Measurements from ENCODE around the gene RNPC3. TPM values are rescaled to one million over a fixed set of nuclear protein-coding genes. Genes with fewer than 3 reads are reported as not detected.

Gene RNPC3
- total RNA-seq, 1 experiment from 2014 or later, result 16.4 TPM

GRCh38 chr1:103513711-103514110, 11.8 kb upstream of the RNPC3 start:
- Mint-ChIP-seq H3K4me3 (no peak overlapping the region), H3K27me3 (ENCODE audit: low read depth) (no peaks in the 10 kb centered on the region), H3K27ac (no peak overlapping the region), H3K4me1 (0 out of 2 replicates have a peak, but pooled peaks cover 4% of the 10 kb centered on the region), H3K36me3 (no peaks in the 10 kb centered on the region), H3K9me3 (peaks cover 15% of the 10 kb centered on the region)
- TF ChIP-seq ELF4 (CRISPR knock-in tag; IDR thresholded peaks at IDR 0.05; ENCODE audit: low read depth), result no peak
- TF ChIP-seq NFATC4 (CRISPR knock-in tag; IDR thresholded peaks at IDR 0.05), result no peak
- no peak for TF ChIP-seq NR1H2 (CRISPR knock-in tag; IDR thresholded peaks at IDR 0.05)
- no peak for TF ChIP-seq ZNF396 (CRISPR knock-in tag; IDR thresholded peaks at IDR 0.05; ENCODE audit: borderline replicate concordance)
- TF ChIP-seq NFE2L1 (CRISPR knock-in tag; IDR thresholded peaks at IDR 0.05), result no peak
- TF ChIP-seq ATF1 (CRISPR knock-in tag; IDR thresholded peaks at IDR 0.05), result no peak
- TF ChIP-seq, protein P1, sequence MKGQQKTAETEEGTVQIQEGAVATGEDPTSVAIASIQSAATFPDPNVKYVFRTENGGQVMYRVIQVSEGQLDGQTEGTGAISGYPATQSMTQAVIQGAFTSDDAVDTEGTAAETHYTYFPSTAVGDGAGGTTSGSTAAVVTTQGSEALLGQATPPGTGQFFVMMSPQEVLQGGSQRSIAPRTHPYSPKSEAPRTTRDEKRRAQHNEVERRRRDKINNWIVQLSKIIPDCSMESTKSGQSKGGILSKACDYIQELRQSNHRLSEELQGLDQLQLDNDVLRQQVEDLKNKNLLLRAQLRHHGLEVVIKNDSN (CRISPR knock-in tag; IDR thresholded peaks at IDR 0.05), result no peak
- TF ChIP-seq, protein P2, sequence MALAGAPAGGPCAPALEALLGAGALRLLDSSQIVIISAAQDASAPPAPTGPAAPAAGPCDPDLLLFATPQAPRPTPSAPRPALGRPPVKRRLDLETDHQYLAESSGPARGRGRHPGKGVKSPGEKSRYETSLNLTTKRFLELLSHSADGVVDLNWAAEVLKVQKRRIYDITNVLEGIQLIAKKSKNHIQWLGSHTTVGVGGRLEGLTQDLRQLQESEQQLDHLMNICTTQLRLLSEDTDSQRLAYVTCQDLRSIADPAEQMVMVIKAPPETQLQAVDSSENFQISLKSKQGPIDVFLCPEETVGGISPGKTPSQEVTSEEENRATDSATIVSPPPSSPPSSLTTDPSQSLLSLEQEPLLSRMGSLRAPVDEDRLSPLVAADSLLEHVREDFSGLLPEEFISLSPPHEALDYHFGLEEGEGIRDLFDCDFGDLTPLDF (CRISPR knock-in tag; IDR thresholded peaks at IDR 0.05), result no peak
- CTCF ChIA-PET, result no interaction called here
- ATAC-seq, result no peak
- POLR2A ChIA-PET, result interaction anchor here (0.6 kb wide), 1 partner anchor 1659 kb away, joined by 3 read pairs; no protein-coding TSS in a partner anchor
- DNase-seq (ENCODE audit: low spot score), result no peak

DNA sequence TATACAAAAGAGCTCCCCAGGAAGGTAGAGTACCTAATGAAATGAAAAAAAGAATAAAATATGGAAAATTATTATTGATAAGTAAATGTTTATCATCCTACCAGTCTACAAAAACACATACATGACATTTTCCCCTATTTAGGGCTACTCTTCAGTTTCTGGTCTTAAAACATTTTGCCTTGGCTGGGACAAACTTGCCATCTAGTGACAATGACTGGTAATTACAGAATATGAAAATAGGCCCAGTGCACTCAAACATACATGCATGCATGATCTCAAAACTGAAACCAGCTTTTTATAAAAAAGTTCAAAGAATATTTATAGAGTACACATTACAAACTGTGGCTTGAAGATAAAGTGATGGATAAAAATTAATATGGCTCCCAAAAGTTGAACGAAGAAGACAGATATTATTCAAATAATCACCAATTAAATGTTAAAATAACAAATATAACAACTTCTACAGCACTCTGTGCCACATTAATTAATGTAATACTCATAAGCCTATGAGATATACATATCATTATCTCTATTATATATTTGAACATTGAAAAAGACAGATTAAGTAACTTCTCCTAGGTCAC, 10.5 kb upstream of the RNPC3 start:
- Mint-ChIP-seq H3K4me1 (0 out of 2 replicates have a peak, but pooled peaks cover 4% of the 10 kb centered on the region), H3K27ac (no peak overlapping the region), H3K9me3 (peaks cover 15% of the 10 kb centered on the region), H3K27me3 (ENCODE audit: low read depth) (no peaks in the 10 kb centered on the region), H3K4me3 (no peak overlapping the region), H3K36me3 (no peaks in the 10 kb centered on the region)
- CTCF ChIA-PET, result interaction anchor here (0.8 kb wide), 1 partner anchor 11 kb away, joined by 3 read pairs; the partner anchor contains the start of gene RNPC3
- ATAC-seq (peak; percentile 63; the same call in 1 of the 2 replicates), DNase-seq (ENCODE audit: low spot score) (no peak)
- POLR2A ChIA-PET, result no interaction called here
- TF ChIP-seq AFF4 (CRISPR knock-in tag; IDR thresholded peaks at IDR 0.05; ENCODE audit: borderline replicate concordance), result no peak
- peak; percentile 31; the same call in 1 of the 2 replicates for TF ChIP-seq CTCF (IDR thresholded peaks at IDR 0.05)

DNA sequence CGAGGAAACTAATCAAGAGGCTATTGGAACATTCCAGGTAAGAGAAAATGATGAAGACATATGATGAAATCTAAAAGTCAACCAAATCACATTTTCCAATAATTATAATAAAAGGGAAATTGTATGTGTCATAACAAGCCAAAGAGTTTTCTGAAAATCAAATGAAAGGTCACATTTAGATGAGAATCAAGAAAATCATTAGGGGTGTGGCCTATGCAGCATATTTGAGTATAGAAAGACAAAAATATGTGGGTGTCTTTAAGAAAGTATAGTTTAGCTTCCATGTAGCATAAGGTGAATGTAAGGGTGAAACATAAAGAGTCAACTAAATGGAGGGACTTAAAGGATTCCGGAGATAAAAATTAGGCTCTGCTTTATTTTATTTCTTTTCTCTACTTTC, 9.2 kb upstream of the RNPC3 start:
- ATAC-seq, result no peak
- no peak overlapping the region for H3K27ac Mint-ChIP-seq
- H3K4me3 Mint-ChIP-seq, result no peak overlapping the region
- no peak for DNase-seq (ENCODE audit: low spot score)
- H3K36me3 Mint-ChIP-seq, result no peaks in the 10 kb centered on the region
- CTCF ChIA-PET, result no interaction called here
- H3K27me3 Mint-ChIP-seq (ENCODE audit: low read depth), result no peaks in the 10 kb centered on the region
- 0 out of 2 replicates have a peak, but pooled peaks cover 4% of the 10 kb centered on the region for H3K4me1 Mint-ChIP-seq
- H3K9me3 Mint-ChIP-seq, result peaks cover 8% of the 10 kb centered on the region
- POLR2A ChIA-PET, result no interaction called here
- TF ChIP-seq ARID4B (CRISPR knock-in tag; IDR thresholded peaks at IDR 0.05; ENCODE audit: borderline replicate concordance) (no peak), MXD4 (CRISPR knock-in tag; IDR thresholded peaks at IDR 0.05; ENCODE audit: borderline replicate concordance) (no peak), RORB (CRISPR knock-in tag; IDR thresholded peaks at IDR 0.05) (no peak), ATF3 (CRISPR knock-in tag; conservative IDR thresholded peaks at IDR 0.05) (no peak), JUN (CRISPR knock-in tag; IDR thresholded peaks at IDR 0.05) (no peak)
- TF ChIP-seq, protein P2 (CRISPR knock-in tag; IDR thresholded peaks at IDR 0.05), result no peak
- TF ChIP-seq, protein P3, sequence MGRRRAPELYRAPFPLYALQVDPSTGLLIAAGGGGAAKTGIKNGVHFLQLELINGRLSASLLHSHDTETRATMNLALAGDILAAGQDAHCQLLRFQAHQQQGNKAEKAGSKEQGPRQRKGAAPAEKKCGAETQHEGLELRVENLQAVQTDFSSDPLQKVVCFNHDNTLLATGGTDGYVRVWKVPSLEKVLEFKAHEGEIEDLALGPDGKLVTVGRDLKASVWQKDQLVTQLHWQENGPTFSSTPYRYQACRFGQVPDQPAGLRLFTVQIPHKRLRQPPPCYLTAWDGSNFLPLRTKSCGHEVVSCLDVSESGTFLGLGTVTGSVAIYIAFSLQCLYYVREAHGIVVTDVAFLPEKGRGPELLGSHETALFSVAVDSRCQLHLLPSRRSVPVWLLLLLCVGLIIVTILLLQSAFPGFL (CRISPR knock-in tag; IDR thresholded peaks at IDR 0.05; ENCODE audit: borderline replicate concordance), result no peak
